Measurements from ENCODE around the gene GRAP. TPM values are rescaled to one million over a fixed set of nuclear protein-coding genes. Genes with fewer than 3 reads are reported as not detected.

GRAP gene
- total RNA-seq, 4 donors from 2014 or later: 1.1 to 7.1 (median 4.1) TPM

DNA sequence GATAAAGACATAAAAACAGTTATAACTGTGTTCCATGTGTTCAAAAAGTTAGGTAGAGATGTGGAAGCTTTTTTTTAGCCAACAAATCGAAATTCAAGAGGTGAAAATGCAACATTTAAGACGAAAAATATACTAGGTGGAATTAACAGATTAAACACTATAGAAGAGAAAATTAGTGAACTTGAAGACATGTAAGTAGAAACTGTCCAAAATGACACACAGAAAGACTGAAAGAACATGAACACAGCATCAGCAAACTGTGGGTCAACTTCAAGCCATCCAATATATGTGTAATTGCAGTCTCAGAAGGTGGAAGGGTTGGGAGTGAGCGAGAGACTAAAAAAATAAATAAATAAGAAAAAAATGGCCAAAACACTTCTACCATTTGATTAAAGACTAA, 51.5 kb downstream of the GRAP start:
- Histone ChIP-seq H3K4me1 (no peaks in the 10 kb centered on the region), H3K9me3 (peaks cover 0 to 16% (median 0%) of the 10 kb centered on the region in 3 donors), H3K36me3 (no peaks in the 10 kb centered on the region), H3K4me3 (no peak overlapping the region), H3K27me3 (no peaks in the 10 kb centered on the region), H3K27ac (no peak overlapping the region)
- no peak for ATAC-seq
- TF ChIP-seq, protein P1, sequence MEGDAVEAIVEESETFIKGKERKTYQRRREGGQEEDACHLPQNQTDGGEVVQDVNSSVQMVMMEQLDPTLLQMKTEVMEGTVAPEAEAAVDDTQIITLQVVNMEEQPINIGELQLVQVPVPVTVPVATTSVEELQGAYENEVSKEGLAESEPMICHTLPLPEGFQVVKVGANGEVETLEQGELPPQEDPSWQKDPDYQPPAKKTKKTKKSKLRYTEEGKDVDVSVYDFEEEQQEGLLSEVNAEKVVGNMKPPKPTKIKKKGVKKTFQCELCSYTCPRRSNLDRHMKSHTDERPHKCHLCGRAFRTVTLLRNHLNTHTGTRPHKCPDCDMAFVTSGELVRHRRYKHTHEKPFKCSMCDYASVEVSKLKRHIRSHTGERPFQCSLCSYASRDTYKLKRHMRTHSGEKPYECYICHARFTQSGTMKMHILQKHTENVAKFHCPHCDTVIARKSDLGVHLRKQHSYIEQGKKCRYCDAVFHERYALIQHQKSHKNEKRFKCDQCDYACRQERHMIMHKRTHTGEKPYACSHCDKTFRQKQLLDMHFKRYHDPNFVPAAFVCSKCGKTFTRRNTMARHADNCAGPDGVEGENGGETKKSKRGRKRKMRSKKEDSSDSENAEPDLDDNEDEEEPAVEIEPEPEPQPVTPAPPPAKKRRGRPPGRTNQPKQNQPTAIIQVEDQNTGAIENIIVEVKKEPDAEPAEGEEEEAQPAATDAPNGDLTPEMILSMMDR (IDR thresholded peaks at IDR 0.05): no peak
- TF ChIP-seq POLR2A (IDR thresholded peaks at IDR 0.05) (no peak), POLR2AphosphoS5 (IDR thresholded peaks at IDR 0.05) (no peak), EP300 (IDR thresholded peaks at IDR 0.05) (no peak)
- WGBS, 2 donors (ENCODE audit: low coverage in 1 of 2): 90 to 100% methylated on average over 3 of the region's 3 CpGs

DNA sequence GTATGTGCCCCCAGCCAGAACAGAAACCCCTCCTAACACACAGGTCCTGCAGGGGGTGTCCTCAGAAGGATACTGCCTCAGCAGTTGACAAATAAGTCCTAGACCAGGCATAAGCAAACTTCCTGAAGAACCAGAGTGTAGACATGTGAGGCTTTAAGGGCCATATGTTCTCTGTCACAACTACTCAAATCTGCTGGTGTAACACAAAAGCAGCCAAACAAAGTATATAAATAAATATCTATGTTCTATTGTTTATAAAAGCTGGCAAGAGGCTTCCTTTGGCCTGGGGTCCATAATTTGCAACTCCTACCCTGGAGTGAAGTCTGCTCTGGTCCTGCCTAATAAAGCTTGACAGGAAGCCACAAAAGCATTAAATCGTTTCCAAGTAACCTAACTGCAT, 52.1 kb downstream of the GRAP start:
- no peak overlapping the region for H3K27ac ChIP-seq
- TF ChIP-seq, protein P1 (IDR thresholded peaks at IDR 0.05): no peak
- TF ChIP-seq POLR2A (IDR thresholded peaks at IDR 0.05) (no peak), EP300 (IDR thresholded peaks at IDR 0.05) (no peak), POLR2AphosphoS5 (IDR thresholded peaks at IDR 0.05) (no peak)
- no peaks in the 10 kb centered on the region for H3K4me1 ChIP-seq
- no peaks in the 10 kb centered on the region for H3K36me3 ChIP-seq
- peaks cover 0 to 16% (median 0%) of the 10 kb centered on the region in 3 donors for H3K9me3 ChIP-seq
- ATAC-seq: no peak
- no peak overlapping the region for H3K4me3 ChIP-seq
- 43 to 67% methylated on average over 1 of the region's 1 CpG for WGBS, 2 donors (ENCODE audit: low coverage in 1 of 2)
- H3K27me3 ChIP-seq: no peaks in the 10 kb centered on the region

DNA sequence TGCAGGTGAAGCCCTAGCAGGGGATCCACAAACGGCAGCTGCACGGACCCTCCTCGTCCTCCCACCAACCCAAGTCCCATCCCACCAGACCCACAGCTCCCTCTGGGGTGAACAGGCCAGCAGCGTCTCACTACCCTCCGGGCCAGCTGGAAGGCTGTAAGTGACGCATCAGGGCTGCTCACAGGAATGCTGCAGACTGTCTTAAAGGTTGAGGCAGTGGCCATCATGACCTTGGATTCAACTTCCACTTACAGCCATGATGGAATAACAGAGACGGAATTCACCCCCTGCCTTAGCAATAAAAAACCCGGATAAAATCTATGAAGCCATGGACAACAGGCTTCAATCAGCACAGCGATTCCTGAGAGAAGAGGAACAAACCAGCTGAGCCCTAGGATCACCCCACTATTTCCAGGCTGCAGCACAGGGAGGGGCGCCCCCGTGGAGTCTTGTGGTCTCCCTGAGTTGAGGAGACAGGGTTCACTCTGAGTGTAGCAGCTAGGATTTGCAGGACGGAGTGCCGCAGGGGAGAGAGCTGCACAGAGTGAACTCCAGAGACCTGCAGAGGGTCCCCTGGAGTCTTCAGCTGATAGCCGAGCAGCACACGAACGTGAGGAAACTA, 52.7 kb downstream of the GRAP start:
- H3K4me3 ChIP-seq: no peak overlapping the region
- TF ChIP-seq EP300 (IDR thresholded peaks at IDR 0.05) (no peak), POLR2A (IDR thresholded peaks at IDR 0.05) (no peak), POLR2AphosphoS5 (IDR thresholded peaks at IDR 0.05) (no peak)
- TF ChIP-seq, protein P1 (IDR thresholded peaks at IDR 0.05): no peak
- H3K27me3 ChIP-seq: no peaks in the 10 kb centered on the region
- WGBS, 2 donors (ENCODE audit: low coverage in 1 of 2): 50 to 60% methylated on average over 3 of the region's 16 CpGs
- no peaks in the 10 kb centered on the region for H3K4me1 ChIP-seq
- no peaks in the 10 kb centered on the region for H3K36me3 ChIP-seq
- no peak overlapping the region for H3K27ac ChIP-seq
- no peak for ATAC-seq
- peaks cover 0 to 16% (median 0%) of the 10 kb centered on the region in 3 donors for H3K9me3 ChIP-seq

DNA sequence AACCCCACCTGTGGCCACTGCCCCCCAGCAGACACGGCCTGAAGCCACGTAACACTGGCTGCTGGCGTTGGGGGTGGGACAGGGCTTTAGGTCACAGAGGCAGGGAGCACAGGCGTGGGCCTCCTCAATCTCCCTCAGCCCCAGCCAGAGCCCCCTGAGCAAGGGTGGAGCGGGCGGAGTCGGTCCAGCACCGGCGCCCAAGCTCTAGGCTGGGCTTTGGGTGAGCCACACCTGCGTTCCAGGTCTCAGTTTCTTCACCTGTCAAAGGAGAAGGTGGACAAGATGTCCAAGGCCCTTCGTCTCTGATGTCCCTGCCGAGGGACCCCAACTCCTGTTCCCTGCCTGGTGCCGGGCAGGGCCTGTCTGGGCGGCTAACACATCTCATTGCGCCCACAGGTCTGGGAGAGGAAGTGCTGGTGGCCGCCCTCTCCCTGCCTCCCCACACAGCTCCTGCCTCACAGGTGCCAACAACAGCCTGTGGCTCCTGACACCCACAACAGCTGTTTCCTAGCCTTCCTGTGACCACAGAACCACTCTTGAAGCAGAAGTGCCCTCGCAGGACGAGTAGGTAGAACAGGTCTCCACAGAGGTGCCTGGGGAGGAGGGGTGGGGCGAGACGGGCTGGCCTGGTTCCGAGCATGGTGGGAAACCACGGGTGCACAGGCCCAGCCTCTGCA, 54.2 kb downstream of the GRAP start:
- no peaks in the 10 kb centered on the region for H3K4me1 ChIP-seq
- peaks cover 0 to 16% (median 0%) of the 10 kb centered on the region in 3 donors for H3K9me3 ChIP-seq
- no peak overlapping the region for H3K27ac ChIP-seq
- H3K4me3 ChIP-seq: no peak overlapping the region
- no CpG with 5 or more reads among the region's 22 CpGs for WGBS, 2 donors (ENCODE audit: low coverage in 1 of 2)
- no peak for TF ChIP-seq EP300 (IDR thresholded peaks at IDR 0.05)
- TF ChIP-seq, protein P1 (IDR thresholded peaks at IDR 0.05): no peak
- no peak for TF ChIP-seq POLR2AphosphoS5 (IDR thresholded peaks at IDR 0.05)
- no peak for TF ChIP-seq POLR2A (IDR thresholded peaks at IDR 0.05)
- no peaks in the 10 kb centered on the region for H3K27me3 ChIP-seq
- no peaks in the 10 kb centered on the region for H3K36me3 ChIP-seq
- no peak for ATAC-seq

All from gastroesophageal sphincter (tissue), 4 donors.